Natural killer cell treated with Interleukin-12 subunit alpha and Interleukin-12 subunit beta and Interleukin-15 and Interleukin-18, amount 100 ng/mL, for 72 hours (primary cell): Measurements from ENCODE around the gene CLIP4. TPM values are rescaled to one million over a fixed set of nuclear protein-coding genes. Genes with fewer than 3 reads are reported as not detected.
A peak's percentile ranks its signal among the peaks of the same experiment; 100 is the strongest.

Experiments used
- ATAC-seq, 2 donors: fragments of 150-1000 bp; cut with Tn5 transposase in 1 of 2; sonication (Bioruptor Pico), chemical (Tn5 transposase) in 1 of 2; 2 replicates each; pipeline ENCODE4 v1.10.0; 2021
- DNase-seq: peaks from one replicate; pipeline ENCODE4 v3.0.0; 2022; ENCODE audit warnings: low spot score
- H3K27ac Mint-ChIP-seq, 2 donors: 1 replicate in 1 of 2; 2 replicates in 1 of 2; pipeline ENCODE4 v1.8.0; 2022; ENCODE audit warnings: mixed read lengths in 2 of 2, mild to moderate bottlenecking in 1 of 2, moderate library complexity in 1 of 2
- H3K27me3 Mint-ChIP-seq, 2 donors: 1 replicate in 1 of 2; 2 replicates in 1 of 2; pipeline ENCODE4 v1.8.0; 2022; ENCODE audit warnings: mixed read lengths in 2 of 2
- H3K36me3 Mint-ChIP-seq: one replicate; pipeline ENCODE4 v1.8.0; 2022; ENCODE audit warnings: mixed read lengths
- H3K4me1 Mint-ChIP-seq, 2 donors: 1 replicate in 1 of 2; 2 replicates in 1 of 2; pipeline ENCODE4 v1.8.0; 2022; ENCODE audit warnings: low read depth in 2 of 2, mixed read lengths in 2 of 2, mild to moderate bottlenecking in 1 of 2
- H3K4me3 Mint-ChIP-seq: one replicate; pipeline ENCODE4 v1.8.0; 2022; ENCODE audit warnings: mixed read lengths
- H3K9me3 Mint-ChIP-seq: 2 replicates; pipeline ENCODE4 v1.8.0; 2022; ENCODE audit warnings: mixed read lengths
- total RNA-seq, 2 donors: library from RNA; stranded (reverse); gene quantifications; one replicate each; pipeline ENCODE4 v1.2.3, GENCODE V29; 2022

Gene CLIP4
- total RNA-seq, 2 donors from 2014 or later, result 24.4 to 40.6 TPM

- H3K36me3 Mint-ChIP-seq, result no peaks in the 10 kb centered on the region
- ATAC-seq (no peak), DNase-seq (no peak)
- H3K27ac Mint-ChIP-seq, result no peak overlapping the region
- H3K9me3 Mint-ChIP-seq, result no peaks in the 10 kb centered on the region
- no peaks in the 10 kb centered on the region for H3K27me3 Mint-ChIP-seq
- H3K4me1 Mint-ChIP-seq, result no peaks in the 10 kb centered on the region
- H3K4me3 Mint-ChIP-seq, result no peak overlapping the region
Observed at GRCh38 chr2:29195796-29196195, 80.6 kb downstream of the CLIP4 start.

GRCh38 chr2:29196792-29197788 lies 81.9 kb downstream of the CLIP4 start:
- Mint-ChIP-seq H3K9me3 (no peaks in the 10 kb centered on the region), H3K4me1 (no peaks in the 10 kb centered on the region), H3K27me3 (no peaks in the 10 kb centered on the region), H3K4me3 (no peak overlapping the region), H3K27ac (no peak overlapping the region), H3K36me3 (no peaks in the 10 kb centered on the region)
- DNase-seq, result peak; percentile 80
- peak; percentile 82 to 83 for ATAC-seq

- DNase-seq (no peak), ATAC-seq (no peak)
- Mint-ChIP-seq H3K9me3 (no peaks in the 10 kb centered on the region), H3K27me3 (no peaks in the 10 kb centered on the region), H3K36me3 (no peaks in the 10 kb centered on the region), H3K4me3 (no peak overlapping the region), H3K4me1 (no peaks in the 10 kb centered on the region), H3K27ac (no peak overlapping the region)
Observed at GRCh38 chr2:29201979-29202378, 86.8 kb downstream of the CLIP4 start.

- no peaks in the 10 kb centered on the region for H3K4me1 Mint-ChIP-seq
- DNase-seq, result no peak
- ATAC-seq, result no peak
- no peak overlapping the region for H3K27ac Mint-ChIP-seq
- H3K9me3 Mint-ChIP-seq, result no peaks in the 10 kb centered on the region
- no peaks in the 10 kb centered on the region for H3K27me3 Mint-ChIP-seq
- H3K4me3 Mint-ChIP-seq, result no peak overlapping the region
- no peaks in the 10 kb centered on the region for H3K36me3 Mint-ChIP-seq
Observed at GRCh38 chr2:29202819-29203495, 87.7 kb downstream of the CLIP4 start.

GRCh38 chr2:29206941-29207340 lies 91.7 kb downstream of the CLIP4 start:
- no peak for ATAC-seq
- no peaks in the 10 kb centered on the region for H3K27me3 Mint-ChIP-seq
- no peak for DNase-seq
- H3K4me3 Mint-ChIP-seq, result no peak overlapping the region
- H3K4me1 Mint-ChIP-seq, result no peaks in the 10 kb centered on the region
- no peaks in the 10 kb centered on the region for H3K36me3 Mint-ChIP-seq
- H3K9me3 Mint-ChIP-seq, result no peaks in the 10 kb centered on the region
- no peak overlapping the region for H3K27ac Mint-ChIP-seq

- DNase-seq (no peak), ATAC-seq (no peak)
- Mint-ChIP-seq H3K4me1 (no peaks in the 10 kb centered on the region), H3K36me3 (no peaks in the 10 kb centered on the region), H3K4me3 (no peak overlapping the region), H3K27me3 (no peaks in the 10 kb centered on the region), H3K9me3 (no peaks in the 10 kb centered on the region), H3K27ac (no peak overlapping the region)
Observed at GRCh38 chr2:29207352-29208148, 92.3 kb downstream of the CLIP4 start.

- no peak for DNase-seq
- ATAC-seq, result no peak
- H3K4me3 Mint-ChIP-seq, result no peak overlapping the region
- no peaks in the 10 kb centered on the region for H3K9me3 Mint-ChIP-seq
- H3K4me1 Mint-ChIP-seq, result no peaks in the 10 kb centered on the region
- no peaks in the 10 kb centered on the region for H3K36me3 Mint-ChIP-seq
- no peak overlapping the region for H3K27ac Mint-ChIP-seq
- no peaks in the 10 kb centered on the region for H3K27me3 Mint-ChIP-seq
Observed at GRCh38 chr2:29209551-29209950, 94.3 kb downstream of the CLIP4 start.

GRCh38 chr2:29212009-29212408 lies 96.8 kb downstream of the CLIP4 start:
- no peaks in the 10 kb centered on the region for H3K36me3 Mint-ChIP-seq
- H3K27me3 Mint-ChIP-seq, result no peaks in the 10 kb centered on the region
- DNase-seq, result no peak
- no peaks in the 10 kb centered on the region for H3K9me3 Mint-ChIP-seq
- H3K4me1 Mint-ChIP-seq, result no peaks in the 10 kb centered on the region
- no peak overlapping the region for H3K27ac Mint-ChIP-seq
- ATAC-seq, result no peak
- no peak overlapping the region for H3K4me3 Mint-ChIP-seq

- no peak for ATAC-seq
- H3K4me3 Mint-ChIP-seq, result no peak overlapping the region
Observed at GRCh38 chr2:29213888-29214291, 98.7 kb downstream of the CLIP4 start.

GRCh38 chr2:29215073-29215472 lies 99.9 kb downstream of the CLIP4 start:
- H3K4me3 Mint-ChIP-seq, result no peak overlapping the region
- H3K27me3 Mint-ChIP-seq, result no peaks in the 10 kb centered on the region
- H3K27ac Mint-ChIP-seq, result no peak overlapping the region
- no peaks in the 10 kb centered on the region for H3K4me1 Mint-ChIP-seq
- DNase-seq (no peak), ATAC-seq (no peak)
- no peaks in the 10 kb centered on the region for H3K9me3 Mint-ChIP-seq
- no peaks in the 10 kb centered on the region for H3K36me3 Mint-ChIP-seq

More at GRCh38 chr2:29213888-29214291, 98.7 kb downstream of the CLIP4 start:
- Mint-ChIP-seq H3K9me3 (no peaks in the 10 kb centered on the region), H3K27ac (no peak overlapping the region), H3K27me3 (no peaks in the 10 kb centered on the region), H3K4me1 (no peaks in the 10 kb centered on the region), H3K36me3 (no peaks in the 10 kb centered on the region)
- DNase-seq, result no peak

- Mint-ChIP-seq H3K9me3 (no peaks in the 10 kb centered on the region), H3K4me3 (no peak overlapping the region), H3K4me1 (no peaks in the 10 kb centered on the region), H3K27me3 (no peaks in the 10 kb centered on the region), H3K36me3 (no peaks in the 10 kb centered on the region), H3K27ac (no peak overlapping the region)
- no peak for DNase-seq
- peak in 1 of 2 donors; percentile 29 for ATAC-seq
Observed at GRCh38 chr2:29215739-29216608, 100.8 kb downstream of the CLIP4 start.

GRCh38 chr2:29216609-29216909 lies 101.3 kb downstream of the CLIP4 start:
- Mint-ChIP-seq H3K4me3 (no peak overlapping the region), H3K27ac (no peak overlapping the region), H3K9me3 (no peaks in the 10 kb centered on the region), H3K36me3 (no peaks in the 10 kb centered on the region), H3K27me3 (no peaks in the 10 kb centered on the region), H3K4me1 (no peaks in the 10 kb centered on the region)
- no peak for DNase-seq
- no peak for ATAC-seq

- H3K27me3 Mint-ChIP-seq, result no peaks in the 10 kb centered on the region
- H3K36me3 Mint-ChIP-seq, result no peaks in the 10 kb centered on the region
- ATAC-seq (no peak), DNase-seq (no peak)
- H3K4me3 Mint-ChIP-seq, result no peak overlapping the region
- no peaks in the 10 kb centered on the region for H3K9me3 Mint-ChIP-seq
- H3K4me1 Mint-ChIP-seq, result no peaks in the 10 kb centered on the region
- no peak overlapping the region for H3K27ac Mint-ChIP-seq
Observed at GRCh38 chr2:29218071-29218470, 102.9 kb downstream of the CLIP4 start.
